IPS DF 19.7 (cell line): ENCODE measurements around the gene CASZ1.

Experiments
- DNase-seq: peaks from one replicate; pipeline ENCODE4 v3.0.0-alpha.2; 2013; ENCODE audit warnings: low read depth, low spot score

The CASZ1 gene

GRCh38 chr1:10821388-10821787, 24.9 kb upstream of the CASZ1 start:
- DNase-seq, result no peak

GRCh38 chr1:10820422-10820821, 24.0 kb upstream of the CASZ1 start:
- no peak for DNase-seq

- DNase-seq, result no peak
These were observed 22.9 kb upstream of the CASZ1 start for GRCh38 chr1:10819198-10819901.

GRCh38 chr1:10818262-10819197, 22.1 kb upstream of the CASZ1 start:
- DNase-seq, result no peak

GRCh38 chr1:10816743-10817369, 20.4 kb upstream of the CASZ1 start:
- DNase-seq, result no peak

GRCh38 chr1:10816233-10816632, 19.8 kb upstream of the CASZ1 start:
- no peak for DNase-seq

GRCh38 chr1:10815858-10816195, 19.4 kb upstream of the CASZ1 start:
- DNase-seq, result no peak

- no peak for DNase-seq
These were observed 18.8 kb upstream of the CASZ1 start for GRCh38 chr1:10814976-10815857.

GRCh38 chr1:10814312-10814711, 17.9 kb upstream of the CASZ1 start:
- DNase-seq, result no peak

GRCh38 chr1:10813799-10814198, 17.4 kb upstream of the CASZ1 start:
- DNase-seq, result no peak

- no peak for DNase-seq
These were observed 16.0 kb upstream of the CASZ1 start for GRCh38 chr1:10812387-10812915.

- DNase-seq, result no peak
These were observed 12.0 kb upstream of the CASZ1 start for GRCh38 chr1:10808441-10808840.

- DNase-seq, result no peak
These were observed 10.5 kb upstream of the CASZ1 start for GRCh38 chr1:10806966-10807365.

GRCh38 chr1:10803971-10804820, 7.8 kb upstream of the CASZ1 start:
- no peak for DNase-seq

GRCh38 chr1:10802944-10803715, 6.7 kb upstream of the CASZ1 start:
- no peak for DNase-seq

GRCh38 chr1:10800778-10801177, 4.3 kb upstream of the CASZ1 start:
- DNase-seq, result no peak

- DNase-seq, result no peak
These were observed 3.3 kb upstream of the CASZ1 start for GRCh38 chr1:10799726-10800125.

GRCh38 chr1:10795276-10796021, 997 bp downstream of the CASZ1 start:
- no peak for DNase-seq

- no peak for DNase-seq
These were observed 1.6 kb downstream of the CASZ1 start for GRCh38 chr1:10794724-10795275.
